IgD-negative memory B cell (primary cell): ENCODE data around the gene GLT8D1. TPM values are rescaled to one million over a fixed set of nuclear protein-coding genes. Genes with fewer than 3 reads are reported as not detected.
A peak's percentile ranks its signal among the peaks of the same experiment; 100 is the strongest.
"Not testable (repeated sequence)": the region's sequence is repeated elsewhere in the genome, so short reads cannot be mapped to it uniquely, and the experiment has no call there.

Experiments used
- H3K27ac Mint-ChIP-seq, 3 donors: one replicate each; pipeline ENCODE4 v1.8.0; 2020 to 2022; ENCODE audit warnings: mild to moderate bottlenecking in 3 of 3, mixed read lengths in 3 of 3, moderate library complexity in 1 of 3
- H3K27me3 Mint-ChIP-seq: one replicate; pipeline ENCODE4 v1.8.0; 2021; ENCODE audit warnings: mixed read lengths
- H3K36me3 Mint-ChIP-seq: one replicate; pipeline ENCODE4 v1.8.0; 2020; ENCODE audit warnings: mild to moderate bottlenecking, mixed read lengths
- H3K4me1 Mint-ChIP-seq, 3 donors: one replicate each; pipeline ENCODE4 v1.8.0; 2020 to 2022; ENCODE audit warnings: mixed read lengths in 3 of 3, mild to moderate bottlenecking in 1 of 3
- H3K4me3 Mint-ChIP-seq, 4 donors: one replicate each; pipeline ENCODE4 v1.8.0; 2020 to 2022; ENCODE audit warnings: mild to moderate bottlenecking in 4 of 4, mixed read lengths in 4 of 4, moderate library complexity in 3 of 4
- H3K9me3 Mint-ChIP-seq, 3 donors: one replicate each; pipeline ENCODE4 v1.8.0; 2020 to 2021; ENCODE audit warnings: mixed read lengths in 3 of 3, mild to moderate bottlenecking in 1 of 3
- polyA plus RNA-seq: library from polyadenylated mRNA; unstranded; fragments of 300-500 nt; fragmentation: Illumina TruSeq; gene quantifications from one replicate; pipeline ENCODE4 v1.2.3, GENCODE V29; 2021

The GLT8D1 gene
- polyA plus RNA-seq, 1 donor from 2014 or later, result 38.0 TPM

GRCh38 chr3:52678265-52679198, 27.1 kb downstream of the GLT8D1 start:
- H3K36me3 Mint-ChIP-seq, result peaks cover 7% of the 10 kb centered on the region
- H3K4me3 Mint-ChIP-seq, result peak overlapping the region in 1 of 4 donors; percentile 52
- no peaks in the 10 kb centered on the region for H3K27me3 Mint-ChIP-seq
- H3K27ac Mint-ChIP-seq, result peak overlapping the region in 1 of 3 donors; percentile 50
- peaks cover 14 to 22% (median 18%) of the 10 kb centered on the region in 3 donors for H3K4me1 Mint-ChIP-seq
- no peaks in the 10 kb centered on the region for H3K9me3 Mint-ChIP-seq

- H3K27me3 Mint-ChIP-seq, H3K4me3 Mint-ChIP-seq, H3K9me3 Mint-ChIP-seq, H3K36me3 Mint-ChIP-seq, H3K27ac Mint-ChIP-seq: not testable (repeated sequence)
- peaks cover 12 to 14% (median 12%) of the 10 kb centered on the region in 3 donors for H3K4me1 Mint-ChIP-seq
Measured at GRCh38 chr3:52676201-52676600, 29.4 kb downstream of the GLT8D1 start.

GRCh38 chr3:52671676-52672075, 33.9 kb downstream of the GLT8D1 start:
- Mint-ChIP-seq H3K27ac (no peak overlapping the region), H3K4me1 (peaks cover 14 to 21% (median 14%) of the 10 kb centered on the region in 3 donors), H3K9me3 (no peaks in the 10 kb centered on the region), H3K36me3 (peaks cover 5% of the 10 kb centered on the region), H3K4me3 (no peak overlapping the region), H3K27me3 (no peaks in the 10 kb centered on the region)

- H3K36me3 Mint-ChIP-seq, result peaks cover 3% of the 10 kb centered on the region
Measured at GRCh38 chr3:52670621-52671521, 34.7 kb downstream of the GLT8D1 start.

GRCh38 chr3:52663098-52663497, 42.5 kb downstream of the GLT8D1 start:
- no peaks in the 10 kb centered on the region for H3K27me3 Mint-ChIP-seq
- no peak overlapping the region for H3K4me3 Mint-ChIP-seq
- peaks cover 0 to 3% (median 3%) of the 10 kb centered on the region in 3 donors for H3K4me1 Mint-ChIP-seq
- H3K9me3 Mint-ChIP-seq, result no peaks in the 10 kb centered on the region
- no peak overlapping the region for H3K27ac Mint-ChIP-seq
- H3K36me3 Mint-ChIP-seq, result peaks cover 4% of the 10 kb centered on the region

More at GRCh38 chr3:52670621-52671521, 34.7 kb downstream of the GLT8D1 start:
- Mint-ChIP-seq H3K4me1 (peaks cover 14 to 21% (median 14%) of the 10 kb centered on the region in 3 donors), H3K27me3 (no peaks in the 10 kb centered on the region), H3K9me3 (no peaks in the 10 kb centered on the region), H3K4me3 (peak overlapping the region in 1 of 4 donors; percentile 10), H3K27ac (peak overlapping the region in 1 of 3 donors; percentile 44)

- no peaks in the 10 kb centered on the region for H3K27me3 Mint-ChIP-seq
- H3K4me3 Mint-ChIP-seq, result no peak overlapping the region
- H3K9me3 Mint-ChIP-seq, result no peaks in the 10 kb centered on the region
- H3K36me3 Mint-ChIP-seq, result peaks cover 5% of the 10 kb centered on the region
- peaks cover 0 to 3% (median 3%) of the 10 kb centered on the region in 3 donors for H3K4me1 Mint-ChIP-seq
- no peak overlapping the region for H3K27ac Mint-ChIP-seq
Measured at GRCh38 chr3:52660046-52660445, 45.5 kb downstream of the GLT8D1 start.

- no peak overlapping the region for H3K27ac Mint-ChIP-seq
- no peaks in the 10 kb centered on the region for H3K9me3 Mint-ChIP-seq
- H3K4me3 Mint-ChIP-seq, result no peak overlapping the region
- H3K36me3 Mint-ChIP-seq, result peaks cover 6% of the 10 kb centered on the region
- H3K4me1 Mint-ChIP-seq, result no peaks in the 10 kb centered on the region
- no peaks in the 10 kb centered on the region for H3K27me3 Mint-ChIP-seq
Measured at GRCh38 chr3:52655895-52656294, 49.7 kb downstream of the GLT8D1 start.

- Mint-ChIP-seq H3K4me1 (peaks cover 0 to 3% (median 0%) of the 10 kb centered on the region in 3 donors), H3K36me3 (peaks cover 12% of the 10 kb centered on the region), H3K27me3 (no peaks in the 10 kb centered on the region), H3K27ac (no peak overlapping the region), H3K4me3 (no peak overlapping the region), H3K9me3 (no peaks in the 10 kb centered on the region)
Measured at GRCh38 chr3:52651592-52651991, 54.0 kb downstream of the GLT8D1 start.

- peaks cover 13% of the 10 kb centered on the region for H3K36me3 Mint-ChIP-seq
- H3K4me3 Mint-ChIP-seq, result no peak overlapping the region
- peak overlapping the region in 1 of 3 donors; percentile 21 for H3K27ac Mint-ChIP-seq
- no peaks in the 10 kb centered on the region for H3K9me3 Mint-ChIP-seq
- peaks cover 0 to 3% (median 0%) of the 10 kb centered on the region in 3 donors for H3K4me1 Mint-ChIP-seq
- no peaks in the 10 kb centered on the region for H3K27me3 Mint-ChIP-seq
Measured at GRCh38 chr3:52650439-52650838, 55.2 kb downstream of the GLT8D1 start.

GRCh38 chr3:52649461-52650210, 56.0 kb downstream of the GLT8D1 start:
- H3K4me3 Mint-ChIP-seq, result no peak overlapping the region
- H3K4me1 Mint-ChIP-seq, result peaks cover 0 to 3% (median 0%) of the 10 kb centered on the region in 3 donors
- H3K9me3 Mint-ChIP-seq, result no peaks in the 10 kb centered on the region
- no peaks in the 10 kb centered on the region for H3K27me3 Mint-ChIP-seq
- peaks cover 13% of the 10 kb centered on the region for H3K36me3 Mint-ChIP-seq
- H3K27ac Mint-ChIP-seq, result no peak overlapping the region

GRCh38 chr3:52645549-52645948, 60.0 kb downstream of the GLT8D1 start:
- H3K27me3 Mint-ChIP-seq, result no peaks in the 10 kb centered on the region
- H3K4me3 Mint-ChIP-seq, result no peak overlapping the region
- peaks cover 0 to 3% (median 0%) of the 10 kb centered on the region in 3 donors for H3K4me1 Mint-ChIP-seq
- no peak overlapping the region for H3K27ac Mint-ChIP-seq
- peaks cover 9% of the 10 kb centered on the region for H3K36me3 Mint-ChIP-seq
- no peaks in the 10 kb centered on the region for H3K9me3 Mint-ChIP-seq

Other genes starting within 250 kb of the GLT8D1 start
- not detected for gene STAB1, start 210.5 kb downstream of the GLT8D1 start, polyA plus RNA-seq
- 1.4 TPM for gene NT5DC2, start 171.9 kb downstream of the GLT8D1 start, polyA plus RNA-seq
- gene UQCC5, start 169.2 kb downstream of the GLT8D1 start, polyA plus RNA-seq, result 23.7 TPM
- gene PBRM1, start 19.9 kb downstream of the GLT8D1 start, polyA plus RNA-seq, result 81.1 TPM
- 64.0 TPM for gene GNL3, start 19.8 kb downstream of the GLT8D1 start, polyA plus RNA-seq
- 326 TPM for gene SPCS1, start 315 bp upstream of the GLT8D1 start, polyA plus RNA-seq
- gene NEK4, start 65.1 kb upstream of the GLT8D1 start, polyA plus RNA-seq, result 11.3 TPM
- not detected for gene ITIH1, start 71.8 kb upstream of the GLT8D1 start, polyA plus RNA-seq
- not detected for gene ITIH3, start 89.0 kb upstream of the GLT8D1 start, polyA plus RNA-seq
- not detected for gene ITIH4, start 124.9 kb upstream of the GLT8D1 start, polyA plus RNA-seq
- gene MUSTN1, start 129.2 kb upstream of the GLT8D1 start, polyA plus RNA-seq, result not detected
- 8.3 TPM for gene STIMATE, start 191.8 kb upstream of the GLT8D1 start, polyA plus RNA-seq